Left cardiac atrium (tissue), 4 donors: ENCODE data around the gene INTS15. TPM values are rescaled to one million over a fixed set of nuclear protein-coding genes. Genes with fewer than 3 reads are reported as not detected.

ENCODE experiments used
- ATAC-seq, 2 donors: fragments of 200-7000 bp; cut with Tn5 transposase; one replicate each; pipeline ENCODE4 v1.9.1; 2020; ENCODE audit warnings: mild to moderate bottlenecking in 2 of 2, moderate library complexity in 2 of 2
- DNase-seq: peaks from one replicate; pipeline ENCODE4 v3.0.0-alpha.2; 2020
- intact Hi-C, 2 donors: fragments of 100-400 bp; cut with DNase I; formaldehyde crosslinking; loops; one replicate each; pipeline versions ENCODE4 v1.14.1 to v1.15.1; 2022 to 2023
- total RNA-seq, 2 donors: library from RNA; stranded (reverse); fragmentation: NEBNext Ultra II Directional; extraction: Animal tissue kit (Norgen Biotek cat#: 25700); gene quantifications; one replicate each; pipeline ENCODE4 v1.2.1, GENCODE V29; 2021
- donor health status: DM: no; HTN: yes; CAD: no.
- donor health status: DM: no; HTN: yes; CAD: no; lungs with severe emphysema.
- donor health status: DM: yes; HTN: yes; CAD: no.
- donor health status: Dilated cardiomyopathy.

INTS15 gene
- total RNA-seq, 2 donors from 2014 or later: 15.1 to 17.8 TPM

- DNase-seq: no peak
- intact Hi-C loops: loop anchor here in 1 of 2 donors (2.0 kb wide), 1 partner anchor 67 kb away; no protein-coding TSS in a partner anchor
- ATAC-seq: peak; percentile 34 to 38
These were observed 47.9 kb downstream of the INTS15 start for GRCh38 chr7:6637544-6638229.

GRCh38 chr7:6639032-6639431 lies 49.2 kb downstream of the INTS15 start:
- DNase-seq (no peak), ATAC-seq (no peak)
- intact Hi-C loops: loop anchor here in 1 of 2 donors (2.0 kb wide), 1 partner anchor 66 kb away; no protein-coding TSS in a partner anchor

- intact Hi-C loops: loop anchor here in 1 of 2 donors (2.0 kb wide), 1 partner anchor 65 kb away; no protein-coding TSS in a partner anchor
- ATAC-seq: no peak
- no peak for DNase-seq
These were observed 49.8 kb downstream of the INTS15 start for GRCh38 chr7:6639627-6640026.

- DNase-seq: peak; percentile 67
- intact Hi-C loops: no loop called here
- ATAC-seq: peak in 1 of 2 donors; percentile 51
These were observed 50.5 kb downstream of the INTS15 start for GRCh38 chr7:6640246-6640721.

- DNase-seq (no peak), ATAC-seq (no peak)
- intact Hi-C loops: no loop called here
These were observed 51.6 kb downstream of the INTS15 start for GRCh38 chr7:6641305-6642035.

- no peak for DNase-seq
- intact Hi-C loops: no loop called here
These were observed 52.5 kb downstream of the INTS15 start for GRCh38 chr7:6642239-6642839.

GRCh38 chr7:6642861-6643640 lies 53.2 kb downstream of the INTS15 start:
- DNase-seq: no peak
- ATAC-seq: no peak
- intact Hi-C loops: no loop called here

More at GRCh38 chr7:6642239-6642839, 52.5 kb downstream of the INTS15 start:
- ATAC-seq: no peak

- DNase-seq (no peak), ATAC-seq (no peak)
- intact Hi-C loops: no loop called here
These were observed 54.2 kb downstream of the INTS15 start for GRCh38 chr7:6643915-6644625.

GRCh38 chr7:6644728-6645127 lies 54.9 kb downstream of the INTS15 start:
- no peak for ATAC-seq
- no peak for DNase-seq
- intact Hi-C loops: no loop called here

GRCh38 chr7:6646465-6646864 lies 56.6 kb downstream of the INTS15 start:
- ATAC-seq (no peak), DNase-seq (no peak)
- intact Hi-C loops: no loop called here

- DNase-seq (no peak), ATAC-seq (no peak)
- intact Hi-C loops: no loop called here
These were observed 57.3 kb downstream of the INTS15 start for GRCh38 chr7:6647080-6647479.

GRCh38 chr7:6647541-6647940 lies 57.7 kb downstream of the INTS15 start:
- intact Hi-C loops: no loop called here
- DNase-seq (no peak), ATAC-seq (no peak)

- DNase-seq: no peak
- no peak for ATAC-seq
- intact Hi-C loops: no loop called here
These were observed 58.4 kb downstream of the INTS15 start for GRCh38 chr7:6648066-6648814.

GRCh38 chr7:6648815-6649104 lies 58.9 kb downstream of the INTS15 start:
- ATAC-seq (no peak), DNase-seq (no peak)
- intact Hi-C loops: no loop called here

- intact Hi-C loops: no loop called here
- DNase-seq: no peak
- ATAC-seq: no peak
These were observed 59.6 kb downstream of the INTS15 start for GRCh38 chr7:6649241-6649961.

GRCh38 chr7:6650086-6650485 lies 60.3 kb downstream of the INTS15 start:
- DNase-seq (no peak), ATAC-seq (no peak)
- intact Hi-C loops: no loop called here

GRCh38 chr7:6650521-6651011 lies 60.7 kb downstream of the INTS15 start:
- no peak for DNase-seq
- no peak for ATAC-seq
- intact Hi-C loops: no loop called here
